Lower leg skin (tissue), 3 donors: Measurements from ENCODE around the gene LMO4.

Source experiments
- POLR2A ChIP-seq, 2 donors: fragments of 450-650 bp; IDR thresholded peaks; one replicate each; pipeline ENCODE4 v1.6.1; 2016 to 2017; ENCODE audit warnings: antibody characterized with exemption in 2 of 2, mild to moderate bottlenecking in 1 of 2, moderate library complexity in 1 of 2
- TF ChIP-seq, protein P1 (sequence below), 3 donors: fragments of 450-650 bp; IDR thresholded peaks; one replicate each; pipeline ENCODE4 v1.5.1; 2016; ENCODE audit warnings: antibody characterized with exemption in 3 of 3, mild to moderate bottlenecking in 3 of 3, moderate library complexity in 2 of 3

- TF ChIP-seq, protein P1, sequence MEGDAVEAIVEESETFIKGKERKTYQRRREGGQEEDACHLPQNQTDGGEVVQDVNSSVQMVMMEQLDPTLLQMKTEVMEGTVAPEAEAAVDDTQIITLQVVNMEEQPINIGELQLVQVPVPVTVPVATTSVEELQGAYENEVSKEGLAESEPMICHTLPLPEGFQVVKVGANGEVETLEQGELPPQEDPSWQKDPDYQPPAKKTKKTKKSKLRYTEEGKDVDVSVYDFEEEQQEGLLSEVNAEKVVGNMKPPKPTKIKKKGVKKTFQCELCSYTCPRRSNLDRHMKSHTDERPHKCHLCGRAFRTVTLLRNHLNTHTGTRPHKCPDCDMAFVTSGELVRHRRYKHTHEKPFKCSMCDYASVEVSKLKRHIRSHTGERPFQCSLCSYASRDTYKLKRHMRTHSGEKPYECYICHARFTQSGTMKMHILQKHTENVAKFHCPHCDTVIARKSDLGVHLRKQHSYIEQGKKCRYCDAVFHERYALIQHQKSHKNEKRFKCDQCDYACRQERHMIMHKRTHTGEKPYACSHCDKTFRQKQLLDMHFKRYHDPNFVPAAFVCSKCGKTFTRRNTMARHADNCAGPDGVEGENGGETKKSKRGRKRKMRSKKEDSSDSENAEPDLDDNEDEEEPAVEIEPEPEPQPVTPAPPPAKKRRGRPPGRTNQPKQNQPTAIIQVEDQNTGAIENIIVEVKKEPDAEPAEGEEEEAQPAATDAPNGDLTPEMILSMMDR (IDR thresholded peaks at IDR 0.05), result no peak
- no peak for TF ChIP-seq POLR2A (IDR thresholded peaks at IDR 0.05)
These were observed 48.6 kb upstream of the LMO4 start for GRCh38 chr1:87279966-87280535.
